ENCODE data around the gene APPL2. TPM values are rescaled to one million over a fixed set of nuclear protein-coding genes. Genes with fewer than 3 reads are reported as not detected.

Gene APPL2
- polyA plus RNA-seq, 3 donors: 6.4 to 19.8 (median 9.0) TPM

DNA sequence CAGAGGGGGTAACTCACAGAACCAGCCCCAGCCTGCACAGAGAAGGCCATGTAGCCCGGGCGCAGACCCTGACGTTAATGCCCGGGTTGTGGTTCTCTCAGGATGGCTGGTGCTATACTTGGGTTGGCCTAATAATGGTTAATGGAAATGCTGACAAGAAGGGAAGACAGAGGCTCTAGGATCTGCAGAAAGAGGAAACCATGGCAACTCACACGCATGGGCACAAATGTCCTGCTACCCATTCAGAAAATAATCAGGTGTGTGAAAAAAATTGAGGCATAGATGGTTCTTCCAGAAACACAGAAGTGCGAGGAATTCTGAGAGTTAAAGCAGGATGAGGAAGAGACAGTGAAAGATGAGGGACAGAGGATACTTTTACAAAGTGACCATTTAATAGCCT is 33.8 kb downstream of the APPL2 start:
- H3K4me2 ChIP-seq (replicated peaks; ENCODE audit: extremely low read depth, low read length, poor library complexity, severe bottlenecking): no peak overlapping the region
- Mint-ChIP-seq H3K27me3 (ENCODE audit: low read depth in 3 of 3) (peaks cover 0 to 5% (median 4%) of the 10 kb centered on the region in 3 donors), H3K9me3 (no peaks in the 10 kb centered on the region), H3K36me3 (peaks cover 47 to 63% of the 10 kb centered on the region in 2 donors), H3K4me1 (peaks cover 7% of the 10 kb centered on the region), H3K4me3 (no peak overlapping the region), H3K27ac (no peak overlapping the region)
- H2AFZ ChIP-seq (ENCODE audit: insufficient read depth, low read depth, low read length, poor library complexity, severe bottlenecking): no peak overlapping the region
- H3K9ac ChIP-seq (ENCODE audit: insufficient read depth, low read length, poor library complexity, severe bottlenecking): no peak overlapping the region
- TF ChIP-seq, protein P1, sequence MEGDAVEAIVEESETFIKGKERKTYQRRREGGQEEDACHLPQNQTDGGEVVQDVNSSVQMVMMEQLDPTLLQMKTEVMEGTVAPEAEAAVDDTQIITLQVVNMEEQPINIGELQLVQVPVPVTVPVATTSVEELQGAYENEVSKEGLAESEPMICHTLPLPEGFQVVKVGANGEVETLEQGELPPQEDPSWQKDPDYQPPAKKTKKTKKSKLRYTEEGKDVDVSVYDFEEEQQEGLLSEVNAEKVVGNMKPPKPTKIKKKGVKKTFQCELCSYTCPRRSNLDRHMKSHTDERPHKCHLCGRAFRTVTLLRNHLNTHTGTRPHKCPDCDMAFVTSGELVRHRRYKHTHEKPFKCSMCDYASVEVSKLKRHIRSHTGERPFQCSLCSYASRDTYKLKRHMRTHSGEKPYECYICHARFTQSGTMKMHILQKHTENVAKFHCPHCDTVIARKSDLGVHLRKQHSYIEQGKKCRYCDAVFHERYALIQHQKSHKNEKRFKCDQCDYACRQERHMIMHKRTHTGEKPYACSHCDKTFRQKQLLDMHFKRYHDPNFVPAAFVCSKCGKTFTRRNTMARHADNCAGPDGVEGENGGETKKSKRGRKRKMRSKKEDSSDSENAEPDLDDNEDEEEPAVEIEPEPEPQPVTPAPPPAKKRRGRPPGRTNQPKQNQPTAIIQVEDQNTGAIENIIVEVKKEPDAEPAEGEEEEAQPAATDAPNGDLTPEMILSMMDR (IDR thresholded peaks at IDR 0.05): no peak
- intact Hi-C loops (cut with micrococcal nuclease): no loop called here
- H3K27ac ChIP-seq (ENCODE audit: low read depth in 1 of 2, low read length in 2 of 2): no peak overlapping the region
- H3K79me2 ChIP-seq (ENCODE audit: insufficient read depth, low read length): no peaks in the 10 kb centered on the region
- H4K20me1 ChIP-seq (ENCODE audit: insufficient read depth, low read length): peaks cover 19% of the 10 kb centered on the region
- H3K4me3 ChIP-seq (replicated peaks in 1 of 3; ENCODE audit: low read depth in 2 of 3, low read length in 3 of 3): no peak overlapping the region
- no peak for DNase-seq
- no peaks in the 10 kb centered on the region for H3K27me3 ChIP-seq (ENCODE audit: control insufficient read depth in 2 of 2, insufficient read depth in 2 of 2, low read length in 2 of 2)
- H3K4me1 ChIP-seq (ENCODE audit: control insufficient read depth in 1 of 2, insufficient read depth in 2 of 2, low read length in 2 of 2): no peaks in the 10 kb centered on the region
- 96% methylated on average over 5 of the region's 6 CpGs for WGBS (ENCODE audit: insufficient coverage)
- no peaks in the 10 kb centered on the region for H3K9me3 ChIP-seq (replicated peaks in 1 of 2; ENCODE audit: control insufficient read depth in 1 of 2, insufficient read depth in 1 of 2, low read length in 2 of 2)
- peaks cover 41 to 74% of the 10 kb centered on the region in 2 donors for H3K36me3 ChIP-seq (replicated peaks in 1 of 2; ENCODE audit: control insufficient read depth in 1 of 2, insufficient read depth in 2 of 2, low read length in 2 of 2)

DNA sequence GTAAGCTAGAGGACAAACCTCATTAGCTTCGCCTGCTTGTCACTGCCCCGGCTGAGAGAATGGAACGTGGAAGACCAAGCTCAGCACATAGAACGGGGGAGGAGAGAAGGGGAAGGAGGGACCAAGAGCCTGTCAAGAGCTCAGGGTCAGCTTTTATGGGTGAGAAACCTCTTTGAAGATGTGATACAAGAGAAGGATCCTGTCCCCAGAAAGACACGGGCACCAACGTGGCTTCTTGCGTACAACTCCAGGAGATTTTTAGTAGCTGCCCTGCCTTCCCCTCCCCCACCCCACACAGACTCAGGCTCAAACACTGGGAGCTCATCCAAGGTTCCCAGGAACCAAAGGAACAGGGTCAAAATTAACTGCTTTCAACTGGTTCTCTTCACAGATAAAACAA is 34.7 kb downstream of the APPL2 start:
- H3K36me3 ChIP-seq (replicated peaks in 1 of 2; ENCODE audit: control insufficient read depth in 1 of 2, insufficient read depth in 2 of 2, low read length in 2 of 2): peaks cover 39 to 74% of the 10 kb centered on the region in 2 donors
- TF ChIP-seq, protein P1 (IDR thresholded peaks at IDR 0.05): no peak
- H3K27me3 ChIP-seq (ENCODE audit: control insufficient read depth in 2 of 2, insufficient read depth in 2 of 2, low read length in 2 of 2): no peaks in the 10 kb centered on the region
- 95% methylated on average over 7 of the region's 7 CpGs for WGBS (ENCODE audit: insufficient coverage)
- no peak overlapping the region for H2AFZ ChIP-seq (ENCODE audit: insufficient read depth, low read depth, low read length, poor library complexity, severe bottlenecking)
- no peaks in the 10 kb centered on the region for H3K79me2 ChIP-seq (ENCODE audit: insufficient read depth, low read length)
- DNase-seq: no peak
- peaks cover 28% of the 10 kb centered on the region for H4K20me1 ChIP-seq (ENCODE audit: insufficient read depth, low read length)
- no peak overlapping the region for H3K4me2 ChIP-seq (replicated peaks; ENCODE audit: extremely low read depth, low read length, poor library complexity, severe bottlenecking)
- Mint-ChIP-seq H3K9me3 (no peaks in the 10 kb centered on the region), H3K4me1 (peaks cover 7% of the 10 kb centered on the region), H3K27me3 (ENCODE audit: low read depth in 3 of 3) (peaks cover 0 to 5% (median 3%) of the 10 kb centered on the region in 3 donors), H3K36me3 (peaks cover 39 to 62% of the 10 kb centered on the region in 2 donors), H3K27ac (no peak overlapping the region), H3K4me3 (no peak overlapping the region)
- intact Hi-C loops (cut with micrococcal nuclease): no loop called here
- H3K9ac ChIP-seq (ENCODE audit: insufficient read depth, low read length, poor library complexity, severe bottlenecking): no peak overlapping the region
- no peak overlapping the region for H3K4me3 ChIP-seq (replicated peaks in 1 of 3; ENCODE audit: low read depth in 2 of 3, low read length in 3 of 3)
- H3K9me3 ChIP-seq (replicated peaks in 1 of 2; ENCODE audit: control insufficient read depth in 1 of 2, insufficient read depth in 1 of 2, low read length in 2 of 2): no peaks in the 10 kb centered on the region
- no peaks in the 10 kb centered on the region for H3K4me1 ChIP-seq (ENCODE audit: control insufficient read depth in 1 of 2, insufficient read depth in 2 of 2, low read length in 2 of 2)
- H3K27ac ChIP-seq (ENCODE audit: low read depth in 1 of 2, low read length in 2 of 2): no peak overlapping the region
